Esophagus squamous epithelium (tissue), 4 donors: ENCODE results near the gene KCTD1.

Experiments
- CTCF ChIP-seq, 6 experiments: fragments of 450-650 bp in 4 of 6; fragments of 200-600 bp in 2 of 6; sonication (generic) in 2 of 6; IDR thresholded peaks; one replicate each; pipeline ENCODE4 v1.5.1; 2016 to 2019; ENCODE audit warnings: antibody characterized with exemption in 6 of 6, mild to moderate bottlenecking in 4 of 6, moderate library complexity in 4 of 6
- POLR2A ChIP-seq, 4 donors: fragments of 450-650 bp; IDR thresholded peaks; one replicate each; pipeline ENCODE4 v1.6.1; 2017; ENCODE audit warnings: antibody characterized with exemption in 4 of 4, mild to moderate bottlenecking in 4 of 4, moderate library complexity in 3 of 4

GRCh38 chr18:26536664-26537063 lies 11.7 kb downstream of the KCTD1 start:
- TF ChIP-seq CTCF (IDR thresholded peaks at IDR 0.05) (no peak), POLR2A (IDR thresholded peaks at IDR 0.05) (no peak)
